K562 (cell line): ENCODE data around the gene PBX4. TPM values are rescaled to one million over a fixed set of nuclear protein-coding genes. Genes with fewer than 3 reads are reported as not detected.

ENCODE experiments used
- ATAC-seq: fragments of 200-7000 bp; cut with Tn5 transposase; 3 replicates; pipeline ENCODE4 v1.9.1; 2020; ENCODE audit warnings: moderate library complexity
- BruUV-seq: library from RNA; stranded (reverse); fragments of 400-500 nt; replicated peaks from 2 replicates; lab custom pipeline; 2021; lab: Mats Ljungman, UMichigan
- CTCF ChIA-PET: fragments of 300-600 bp; formaldehyde crosslinking; extraction: SDS; loops from one replicate; lab custom pipeline; 2021; ENCODE audit warnings: low intra/inter-chr PET ratio; lab: Yijun Ruan, JAX
- POLR2A ChIA-PET: fragments of 300-600, 350-650 bp; sonication (Branson Sonifier 250); formaldehyde crosslinking; extraction: SDS; loops from one replicate; lab custom pipeline; 2021; ENCODE audit warnings: antibody characterized with exemption, inconsistent platforms; lab: Yijun Ruan, JAX
- DNase-seq, 4 experiments: peaks; one replicate each; pipeline versions ENCODE4 v3.0.0 to v3.0.0-alpha.2; 2011 to 2018; ENCODE audit warnings: low spot score in 3 of 4, mixed read lengths in 3 of 4; ENCODE audit errors: extremely low read depth in 1 of 4
- FAIRE-seq: peaks from 2 replicates; lab custom pipeline; 2011; peaks lifted over from hg19 to GRCh38; lab: Jason Lieb, UNC
- H2AFZ ChIP-seq: 2 replicates; pipeline ENCODE4 v1.6.0; 2011; ENCODE audit warnings: low read depth, low read length, control low read depth, inconsistent platforms
- H3K27ac ChIP-seq: fragments of 200-600 bp; 3 replicates; pipeline ENCODE4 v1.8.0; 2011; ENCODE audit warnings: low read depth, mild to moderate bottlenecking, control low read depth, inconsistent platforms, low read length, moderate library complexity, mixed read lengths; ENCODE audit errors: extremely low read depth
- H3K27me3 ChIP-seq, 2 experiments: fragments of 300-600 bp in 1 of 2; 2 replicates in 1 of 2; 3 replicates in 1 of 2; pipeline versions ENCODE4 v1.6.0 to v1.8.0; 2011; ENCODE audit warnings: inconsistent platforms in 2 of 2, low read length in 2 of 2, mild to moderate bottlenecking in 1 of 2, mixed read lengths in 1 of 2, moderate library complexity in 1 of 2; ENCODE audit not compliant: control insufficient read depth in 2 of 2, insufficient read depth in 2 of 2
- H3K36me3 ChIP-seq: fragments of 300-600 bp; 3 replicates; pipeline ENCODE4 v1.8.0; 2011; ENCODE audit warnings: mild to moderate bottlenecking, low read length, inconsistent platforms; ENCODE audit not compliant: control insufficient read depth, insufficient read depth
- H3K4me1 ChIP-seq, 2 experiments: fragments of 200-600 bp in 1 of 2; replicated peaks in 1 of 2; 2 replicates in 1 of 2; 3 replicates in 1 of 2; pipeline versions ENCODE4 v1.5.1 to v1.8.0; 2011; ENCODE audit warnings: inconsistent platforms in 2 of 2, low read length in 2 of 2, mild to moderate bottlenecking in 1 of 2, mixed read lengths in 1 of 2, moderate library complexity in 1 of 2; ENCODE audit not compliant: control insufficient read depth in 2 of 2, insufficient read depth in 2 of 2
- H3K4me2 ChIP-seq: 2 replicates; pipeline ENCODE4 v1.6.1; 2011; ENCODE audit warnings: low read length, control low read depth, inconsistent platforms, mixed read lengths; ENCODE audit not compliant: insufficient read depth
- H3K4me3 ChIP-seq: fragments of 200-600 bp; sonication (generic), shearing (Covaris generic); 2 replicates; pipeline ENCODE4 v1.5.1; 2016; ENCODE audit warnings: control low read depth, inconsistent platforms
- H3K79me2 ChIP-seq: fragments of 200-600 bp; 3 replicates; pipeline ENCODE4 v1.8.0; 2011; ENCODE audit warnings: low read length, inconsistent platforms; ENCODE audit not compliant: control insufficient read depth, insufficient read depth
- H3K9ac ChIP-seq, 2 experiments: 2 replicates each; pipeline versions ENCODE4 v1.6.0 to v1.6.1; 2011; ENCODE audit warnings: low read depth in 2 of 2, low read length in 2 of 2, control low read depth in 1 of 2, inconsistent platforms in 1 of 2, mild to moderate bottlenecking in 1 of 2, mixed read lengths in 1 of 2; ENCODE audit not compliant: insufficient read depth in 1 of 2
- H3K9me1 ChIP-seq: one replicate; pipeline ENCODE4 v1.6.0; 2011; ENCODE audit warnings: inconsistent platforms, mild to moderate bottlenecking, low read length, moderate library complexity; ENCODE audit not compliant: control insufficient read depth, insufficient read depth
- H3K9me3 ChIP-seq: replicated peaks from 2 replicates; pipeline ENCODE4 v1.5.1; 2011; ENCODE audit warnings: low read depth, low read length, inconsistent platforms; ENCODE audit not compliant: control insufficient read depth, insufficient read depth
- H4K20me1 ChIP-seq: replicated peaks from 2 replicates; pipeline ENCODE4 v1.6.1; 2011; ENCODE audit warnings: low read length, inconsistent platforms, mixed read lengths; ENCODE audit not compliant: control insufficient read depth, insufficient read depth
- CREM ChIP-seq: IDR thresholded peaks from 2 replicates; pipeline ENCODE4 v1.6.1; 2014; ENCODE audit warnings: antibody characterized with exemption, low read depth
- NCOA4 ChIP-seq: fragments of 450-650 bp; IDR thresholded peaks from 2 replicates; pipeline ENCODE4 v1.6.1; 2018; ENCODE audit warnings: mild to moderate bottlenecking; ENCODE audit not compliant: partially characterized antibody
- PYGO2 ChIP-seq: fragments of 450-650 bp; IDR thresholded peaks from 2 replicates; pipeline ENCODE4 v1.6.1; 2016; ENCODE audit warnings: mild to moderate bottlenecking, missing genetic modification characterization, moderate library complexity, missing compliant biosample characterization
- SUPT5H ChIP-seq: fragments of 450-650 bp; IDR thresholded peaks from 2 replicates; pipeline ENCODE4 v1.6.1; 2016
- ZNF512 ChIP-seq: IDR thresholded peaks from 2 replicates; pipeline ENCODE4 v1.6.1; 2016; ENCODE audit warnings: missing genetic modification characterization, missing compliant biosample characterization
- WGBS: fragments of 100-300 bp; shearing (Covaris generic); methylation state at CpG from one replicate; pipeline ENCODE4 v1.1.6; 2016; ENCODE audit warnings: low coverage, mixed read lengths; ENCODE audit not compliant: insufficient coverage; ENCODE audit errors: missing lambda C conversion rate; 5-methylcytosine and 5-hydroxymethylcytosine counted together
- in situ Hi-C: fragments of 300-500 bp; cut with MboI; formaldehyde crosslinking; loops from 4 replicates; pipeline ENCODE4 v1.15.0; 2018; ENCODE audit warnings: inconsistent platforms, mixed read lengths
- intact Hi-C: fragments of 100-400 bp; cut with micrococcal nuclease; formaldehyde crosslinking; loops from 2 replicates; pipeline ENCODE4 v1.14.2; 2022
- polyA plus RNA-seq, 8 experiments: library from polyadenylated mRNA; depleted of rRNA in 4 of 8; stranded (reverse) in 5 of 8; unstranded in 3 of 8; fragments of >200 nt; fragmentation: Nextera tagmentation in 2 of 8; fragmentation: Illumina TruSeq in 1 of 8; extraction: Ambion mirVana in 2 of 8; extraction: Trizol in 1 of 8; gene quantifications; 2 replicates each; pipeline versions ENCODE4 v1.2.1 to v1.2.3, GENCODE V29; 2011 to 2014; ENCODE audit warnings: inconsistent platforms in 1 of 8, missing spikeins in 1 of 8
- total RNA-seq, 7 experiments: library from RNA; depleted of rRNA in 6 of 7; stranded (reverse); fragments of >200 nt in 6 of 7; fragmentation: Illumina TruSeq in 2 of 7; extraction: Trizol in 2 of 7; gene quantifications; 2 replicates each; pipeline versions ENCODE4 v1.2.1 to v1.2.3, GENCODE V29; 2011 to 2021; ENCODE audit warnings: low replicate concordance in 1 of 7
- TF ChIP-seq, protein P1 (sequence below): sonication (generic); formaldehyde crosslinking; IDR thresholded peaks from 2 replicates; pipeline ENCODE4 v1.8.0; 2022; ENCODE audit warnings: missing genetic modification reagents, mild to moderate bottlenecking, borderline replicate concordance

PBX4 gene
- total and polyA plus RNA-seq, 9 of the 15 experiments (the other 6 are each of a cell fraction or from before 2014, with no cell fraction given) = 0.11 to 3.8 (median 1.6) TPM; not detected in 1

DNA sequence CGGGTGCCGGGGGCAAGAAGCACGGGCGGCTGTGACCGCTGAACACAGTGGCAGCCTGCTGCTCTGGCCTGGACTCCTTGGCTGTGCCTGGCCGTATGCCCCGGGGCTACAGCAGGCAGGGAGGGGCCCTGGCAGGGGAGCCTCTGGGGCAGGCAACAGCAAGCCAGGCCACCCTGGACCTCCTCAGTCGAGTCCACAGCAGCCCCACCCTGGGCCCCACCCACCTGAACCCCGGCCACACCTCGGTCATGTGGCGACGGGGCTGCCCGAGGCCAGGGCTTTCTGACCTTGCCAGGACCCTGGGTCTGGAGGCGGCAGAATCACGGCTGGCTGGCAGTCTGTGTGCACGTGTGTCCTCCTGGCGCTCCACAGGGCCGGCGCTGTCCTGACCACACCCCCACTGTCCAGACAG, 71.7 kb downstream of the PBX4 start (continued):
- TF ChIP-seq, protein P1, sequence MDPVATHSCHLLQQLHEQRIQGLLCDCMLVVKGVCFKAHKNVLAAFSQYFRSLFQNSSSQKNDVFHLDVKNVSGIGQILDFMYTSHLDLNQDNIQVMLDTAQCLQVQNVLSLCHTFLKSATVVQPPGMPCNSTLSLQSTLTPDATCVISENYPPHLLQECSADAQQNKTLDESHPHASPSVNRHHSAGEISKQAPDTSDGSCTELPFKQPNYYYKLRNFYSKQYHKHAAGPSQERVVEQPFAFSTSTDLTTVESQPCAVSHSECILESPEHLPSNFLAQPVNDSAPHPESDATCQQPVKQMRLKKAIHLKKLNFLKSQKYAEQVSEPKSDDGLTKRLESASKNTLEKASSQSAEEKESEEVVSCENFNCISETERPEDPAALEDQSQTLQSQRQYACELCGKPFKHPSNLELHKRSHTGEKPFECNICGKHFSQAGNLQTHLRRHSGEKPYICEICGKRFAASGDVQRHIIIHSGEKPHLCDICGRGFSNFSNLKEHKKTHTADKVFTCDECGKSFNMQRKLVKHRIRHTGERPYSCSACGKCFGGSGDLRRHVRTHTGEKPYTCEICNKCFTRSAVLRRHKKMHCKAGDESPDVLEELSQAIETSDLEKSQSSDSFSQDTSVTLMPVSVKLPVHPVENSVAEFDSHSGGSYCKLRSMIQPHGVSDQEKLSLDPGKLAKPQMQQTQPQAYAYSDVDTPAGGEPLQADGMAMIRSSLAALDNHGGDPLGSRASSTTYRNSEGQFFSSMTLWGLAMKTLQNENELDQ (CRISPR knock-in tag) = no peak
- TF ChIP-seq ZNF512 (no peak), NCOA4 (no peak)

GRCh38 chr19:19545707-19546106, 72.8 kb downstream of the PBX4 start:
- Histone ChIP-seq H3K9me3 (no peaks in the 10 kb centered on the region), H3K27ac (no peak overlapping the region), H3K27me3 (peaks cover 5 to 42% of the 10 kb centered on the region in 2 experiments), H3K4me1 (peaks cover 2 to 70% of the 10 kb centered on the region in 2 experiments; a peak in 2 of 5 replicates), H3K9me1 (no peaks in the 10 kb centered on the region), H3K36me3 (no peaks in the 10 kb centered on the region), H3K4me2 (no peak overlapping the region), H3K4me3 (no peak overlapping the region), H4K20me1 (0 out of 2 replicates have a peak, but pooled peaks cover 5% of the 10 kb centered on the region), H2AFZ (no peak overlapping the region), H3K79me2 (no peaks in the 10 kb centered on the region)
- no peak for ATAC-seq
- no TSS peak for BruUV-seq
- WGBS = 31% methylated on average over 16 of the region's 23 CpGs
- in situ Hi-C loops (loop anchor here (25.0 kb wide), 1 partner anchor 92 kb away; the partner anchor contains the start of genes GMIP and LPAR2), intact Hi-C loops (no loop called here)
- no peak for FAIRE-seq
- CTCF ChIA-PET = no interaction called here
- TF ChIP-seq CREM = no peak
- no peak for TF ChIP-seq SUPT5H
- no peak for TF ChIP-seq PYGO2 (tag)
- TF ChIP-seq, all 486 proteins: peak for 0
- no peak overlapping the region for H3K9ac ChIP-seq
- POLR2A ChIA-PET = interaction anchor here (0.6 kb wide), 2 partner anchors 27 to 1528 kb away, joined by 3 read pairs; no protein-coding TSS in a partner anchor
- DNase-seq = no peak
